ENCODE measurements around the gene IPO11. TPM values are rescaled to one million over a fixed set of nuclear protein-coding genes. Genes with fewer than 3 reads are reported as not detected.

Gene IPO11
- total and polyA plus RNA-seq, 2 of the 4 experiments (the other 2 are of a cell fraction): 12.6 to 40.0 TPM

- Histone ChIP-seq H2BK15ac (ENCODE audit: low read depth, low read length) (no peak overlapping the region), H3K4me1 (ENCODE audit: control insufficient read depth, insufficient read depth, low read length) (no peaks in the 10 kb centered on the region), H4K8ac (ENCODE audit: low read depth in 2 of 2, low read length in 2 of 2) (no peak overlapping the region), H4K91ac (ENCODE audit: insufficient read depth, low read depth, low read length) (no peak overlapping the region), H3K9me3 (ENCODE audit: control insufficient read depth, insufficient read depth, low read length) (no peaks in the 10 kb centered on the region), H3K9me1 (ENCODE audit: insufficient read depth, low read length) (no peaks in the 10 kb centered on the region), H3K27ac (ENCODE audit: insufficient read depth, low read length) (no peak overlapping the region), H3K4ac (ENCODE audit: low read depth, low read length) (no peak overlapping the region), H3K4me2 (ENCODE audit: low read depth, low read length) (no peak overlapping the region), H3K14ac (replicated peaks; ENCODE audit: low read depth, low read length) (no peak overlapping the region), H3K79me1 (ENCODE audit: low read depth in 1 of 2, low read length in 2 of 2) (0 out of 4 replicates have a peak, but pooled peaks cover 3% of the 10 kb centered on the region in 2 experiments), H2AFZ (replicated peaks; ENCODE audit: low read length, poor library complexity) (no peak overlapping the region), H2AK9ac (replicated peaks; ENCODE audit: low read depth, low read length, poor library complexity) (no peak overlapping the region), H4K20me1 (ENCODE audit: insufficient read depth, low read length) (no peaks in the 10 kb centered on the region), H4K5ac (ENCODE audit: low read depth, low read length) (no peak overlapping the region), H3K23ac (ENCODE audit: low read depth, low read length) (no peak overlapping the region), H2BK5ac (ENCODE audit: low read depth, low read length, poor library complexity, severe bottlenecking) (no peak overlapping the region), H2BK20ac (ENCODE audit: low read depth, low read length) (no peak overlapping the region), H3K4me3 (ENCODE audit: insufficient read depth, low read depth, low read length) (no peak overlapping the region), H2BK120ac (ENCODE audit: low read depth, low read length) (no peak overlapping the region), H3K18ac (ENCODE audit: low read depth, low read length) (no peak overlapping the region), H2AK5ac (ENCODE audit: low read depth, low read length) (no peak overlapping the region), H3K27me3 (ENCODE audit: control insufficient read depth, insufficient read depth, low read length) (no peaks in the 10 kb centered on the region), H3K56ac (ENCODE audit: extremely low read depth, insufficient read depth, low read length) (no peak overlapping the region), H3K9ac (ENCODE audit: low read depth, low read length) (no peak overlapping the region), H3K36me3 (ENCODE audit: control insufficient read depth, insufficient read depth, low read length) (peaks cover 26% of the 10 kb centered on the region)
- BruUV-seq (replicated peaks): no TSS peak
- dilution Hi-C loops (cut with HindIII; ENCODE audit: low sequenced_read_pairs, unreplicated experiment) (no loop called here), intact Hi-C loops (cut with micrococcal nuclease) (loop anchor here (2.0 kb wide), 1 partner anchor 17 kb away; no protein-coding TSS in a partner anchor), in situ Hi-C loops (cut with MboI; ENCODE audit: low sequenced_read_pairs) (no loop called here)
- no peak for TF ChIP-seq USF2 (IDR thresholded peaks at IDR 0.05; ENCODE audit: low read depth, low read length)
- TF ChIP-seq NFE2L2 (IDR thresholded peaks at IDR 0.05; ENCODE audit: low read depth, low read length): peak; percentile 78
- no peak for TF ChIP-seq MAFK (IDR thresholded peaks at IDR 0.05; ENCODE audit: low read depth, low read length)
- ATAC-seq (ENCODE audit: low read depth) (no peak), DNase-seq (peak; percentile 3)
- POLR2A ChIA-PET (ENCODE audit: unreplicated experiment): no interaction called here
- CTCF ChIA-PET: interaction anchor here (0.7 kb wide), 1 partner anchor 33 kb away, joined by 3 read pairs; no protein-coding TSS in a partner anchor
- no CpG with 5 or more reads among the region's 3 CpGs for WGBS, 2 experiments (ENCODE audit: extremely low coverage in 2 of 2, insufficient read length in 1 of 2)
Observed at GRCh38 chr5:62376064-62376463, 36.5 kb upstream of the IPO11 start.

Measured in IMR-90 (cell line).